Skeletal muscle cell (primary cell): ENCODE data around the gene CD300LG.
"Not testable (repeated sequence)": the region's sequence is repeated elsewhere in the genome, so short reads cannot be mapped to it uniquely, and the experiment has no call there.

Experiments
- DNase-seq: peaks from one replicate; pipeline ENCODE4 v3.0.0-alpha.2; 2010; ENCODE audit warnings: low read depth
- H3K4me3 ChIP-seq: 2 replicates; pipeline ENCODE4 v1.5.1; 2011; ENCODE audit warnings: low read depth, mild to moderate bottlenecking, control low read depth, low read length, moderate library complexity

The CD300LG gene

GRCh38 chr17:43846963-43847371 is at the start of gene CD300LG:
Gene CD300LG (plus strand): TSS chr17:43847176. CDS start chr17:43847217, 41 bp downstream.
- DNase-seq, result no peak

GRCh38 chr17:43798024-43798423 is 49.0 kb upstream of the CD300LG start:
- not testable (repeated sequence) for DNase-seq, H3K4me3 ChIP-seq

More at GRCh38 chr17:43846963-43847371, at the start of gene CD300LG:
- H3K4me3 ChIP-seq, result no peak within 1 kb of the TSS

- no peak overlapping the region for H3K4me3 ChIP-seq
- no peak for DNase-seq
Observed at GRCh38 chr17:43799047-43799446, 47.9 kb upstream of the CD300LG start.

- no peak for DNase-seq
- no peak overlapping the region for H3K4me3 ChIP-seq
Observed at GRCh38 chr17:43800736-43801135, 46.2 kb upstream of the CD300LG start.

GRCh38 chr17:43801844-43802243 is 45.1 kb upstream of the CD300LG start:
- H3K4me3 ChIP-seq, result no peak overlapping the region
- DNase-seq, result no peak

GRCh38 chr17:43803758-43804157 is 43.2 kb upstream of the CD300LG start:
- H3K4me3 ChIP-seq, result no peak overlapping the region
- DNase-seq, result no peak

GRCh38 chr17:43805117-43805516 is 41.9 kb upstream of the CD300LG start:
- no peak for DNase-seq
- H3K4me3 ChIP-seq, result no peak overlapping the region

GRCh38 chr17:43808076-43808475 is 38.9 kb upstream of the CD300LG start:
- no peak overlapping the region for H3K4me3 ChIP-seq
- no peak for DNase-seq

GRCh38 chr17:43809121-43809520 is 37.9 kb upstream of the CD300LG start:
- H3K4me3 ChIP-seq, result no peak overlapping the region
- DNase-seq, result no peak

- no peak overlapping the region for H3K4me3 ChIP-seq
- DNase-seq, result no peak
Observed at GRCh38 chr17:43810226-43810715, 36.7 kb upstream of the CD300LG start.

GRCh38 chr17:43810823-43811222 is 36.2 kb upstream of the CD300LG start:
- no peak overlapping the region for H3K4me3 ChIP-seq
- no peak for DNase-seq

- H3K4me3 ChIP-seq, result no peak overlapping the region
Observed at GRCh38 chr17:43812396-43813265, 34.3 kb upstream of the CD300LG start.

GRCh38 chr17:43813386-43813785 is 33.6 kb upstream of the CD300LG start:
- no peak overlapping the region for H3K4me3 ChIP-seq
- no peak for DNase-seq

More at GRCh38 chr17:43812396-43813265, 34.3 kb upstream of the CD300LG start:
- DNase-seq, result no peak

- no peak for DNase-seq
- no peak overlapping the region for H3K4me3 ChIP-seq
Observed at GRCh38 chr17:43814026-43814425, 33.0 kb upstream of the CD300LG start.

- peak; percentile 40 for DNase-seq
- H3K4me3 ChIP-seq, result no peak overlapping the region
Observed at GRCh38 chr17:43814714-43815113, 32.3 kb upstream of the CD300LG start.

GRCh38 chr17:43816336-43817320 is 30.3 kb upstream of the CD300LG start:
- no peak overlapping the region for H3K4me3 ChIP-seq
- no peak for DNase-seq

- no peak for DNase-seq
- no peak overlapping the region for H3K4me3 ChIP-seq
Observed at GRCh38 chr17:43817826-43818225, 29.1 kb upstream of the CD300LG start.

GRCh38 chr17:43818966-43819365 is 28.0 kb upstream of the CD300LG start:
- no peak for DNase-seq
- H3K4me3 ChIP-seq, result no peak overlapping the region

GRCh38 chr17:43820759-43821158 is 26.2 kb upstream of the CD300LG start:
- no peak overlapping the region for H3K4me3 ChIP-seq
- DNase-seq, result no peak
